SK-N-SH (cell line): ENCODE measurements around the gene TMEM44. TPM values are rescaled to one million over a fixed set of nuclear protein-coding genes. Genes with fewer than 3 reads are reported as not detected.

ENCODE experiments used
- CTCF ChIA-PET: fragments of 300-600, 350-600 bp; formaldehyde crosslinking; extraction: SDS; loops from one replicate; lab custom pipeline; 2021; lab: Yijun Ruan, JAX
- POLR2A ChIA-PET: fragments of 350-600 bp; sonication (Branson Sonifier 250); formaldehyde crosslinking; extraction: SDS; loops from one replicate; lab custom pipeline; 2020; ENCODE audit warnings: antibody characterized with exemption, inconsistent platforms; lab: Yijun Ruan, JAX
- DNase-seq: peaks from one replicate; pipeline ENCODE4 v3.0.0; 2012
- H2AFZ ChIP-seq: fragments of 200-600 bp; sonication (generic); 2 replicates; pipeline ENCODE4 v1.8.1; 2016; ENCODE audit warnings: antibody characterized with exemption, mild to moderate bottlenecking, low read depth
- H3F3A ChIP-seq: fragments of 200-600 bp; sonication (generic); replicated peaks from 2 replicates; pipeline ENCODE3; 2016; ENCODE audit warnings: antibody characterized with exemption, mild to moderate bottlenecking; ENCODE audit not compliant: insufficient read depth
- H3K27ac ChIP-seq, 2 experiments: fragments of 200-500 bp in 1 of 2; fragments of 200-600 bp in 1 of 2; sonication (Bioruptor generic) in 1 of 2; sonication (generic), shearing (Covaris generic) in 1 of 2; 2 replicates each; pipeline versions ENCODE4 v1.5.1 to v1.6.1; 2014 to 2016; ENCODE audit warnings: low read depth in 2 of 2, inconsistent platforms in 1 of 2, low read length in 1 of 2, mild to moderate bottlenecking in 1 of 2, mixed read lengths in 1 of 2
- H3K27me3 ChIP-seq: fragments of 200-600 bp; sonication (generic), shearing (Covaris generic); 2 replicates; pipeline ENCODE4 v1.6.1; 2016; ENCODE audit warnings: mixed run types; ENCODE audit not compliant: insufficient read depth
- H3K36me3 ChIP-seq, 2 experiments: fragments of 200-500 bp in 1 of 2; fragments of 200-600 bp in 1 of 2; sonication (Bioruptor generic) in 1 of 2; sonication (generic) in 1 of 2; replicated peaks in 1 of 2; 2 replicates each; pipeline versions ENCODE3 to v1.5.1; 2014 to 2016; ENCODE audit warnings: low read length in 1 of 2, mild to moderate bottlenecking in 1 of 2; ENCODE audit not compliant: insufficient read depth in 2 of 2, control insufficient read depth in 1 of 2
- H3K4me1 ChIP-seq, 2 experiments: fragments of 200-500 bp in 1 of 2; fragments of 200-600 bp in 1 of 2; sonication (Bioruptor generic) in 1 of 2; sonication (generic), shearing (Covaris generic) in 1 of 2; 2 replicates each; pipeline versions ENCODE4 v1.5.1 to v1.6.1; 2014 to 2016; ENCODE audit warnings: low read depth in 1 of 2, low read length in 1 of 2, mixed run types in 1 of 2; ENCODE audit not compliant: insufficient read depth in 2 of 2, control insufficient read depth in 1 of 2
- H3K4me2 ChIP-seq: fragments of 200-600 bp; sonication (generic), shearing (Covaris generic); 2 replicates; pipeline ENCODE4 v1.6.1; 2017; ENCODE audit warnings: mixed run types
- H3K4me3 ChIP-seq, 2 experiments: fragments of 200-500 bp in 1 of 2; fragments of 200-600 bp in 1 of 2; sonication (Bioruptor generic) in 1 of 2; sonication (generic), shearing (Covaris generic) in 1 of 2; 2 replicates each; pipeline versions ENCODE4 v1.5.1 to v1.8.1; 2014 to 2016; ENCODE audit warnings: low read depth in 2 of 2, inconsistent platforms in 1 of 2, low read length in 1 of 2, mild to moderate bottlenecking in 1 of 2, mixed read lengths in 1 of 2, moderate library complexity in 1 of 2
- H3K79me2 ChIP-seq: fragments of 200-600 bp; sonication (generic); 2 replicates; pipeline ENCODE4 v1.8.1; 2017; ENCODE audit warnings: mild to moderate bottlenecking; ENCODE audit not compliant: insufficient read depth
- H3K9ac ChIP-seq: fragments of 200-600 bp; sonication (generic); 2 replicates; pipeline ENCODE4 v1.6.1; 2017; ENCODE audit warnings: mixed run types
- H3K9me2 ChIP-seq: fragments of 200-600 bp; sonication (generic); 2 replicates; pipeline ENCODE4 v1.6.1; 2017; ENCODE audit warnings: mixed run types
- H3K9me3 ChIP-seq: fragments of 200-600 bp; sonication (generic); 2 replicates; pipeline ENCODE4 v1.6.1; 2017; ENCODE audit warnings: mixed run types, mild to moderate bottlenecking, moderate library complexity
- H4K20me1 ChIP-seq: fragments of 200-600 bp; sonication (generic); 2 replicates; pipeline ENCODE4 v1.6.1; 2017; ENCODE audit warnings: mild to moderate bottlenecking, mixed run types; ENCODE audit not compliant: insufficient read depth
- CHD2 ChIP-seq: fragments of 150-350 bp; IDR thresholded peaks from 2 replicates; pipeline ENCODE4 v1.6.1; 2018; ENCODE audit warnings: low read length; ENCODE audit not compliant: partially characterized antibody
- GATA2 ChIP-seq: sonication (generic); formaldehyde crosslinking; IDR thresholded peaks from 2 replicates; pipeline ENCODE4 v1.5.0; 2020; ENCODE audit warnings: mild to moderate bottlenecking, missing genetic modification reagents
- JUND ChIP-seq: IDR thresholded peaks from 2 replicates; pipeline ENCODE4 v1.4.0; 2012
- MXI1 ChIP-seq: IDR thresholded peaks from 2 replicates; pipeline ENCODE4 v1.6.1; 2012; ENCODE audit warnings: mild to moderate bottlenecking, low read depth, low read length, improper control_type of control experiment
- NFIC ChIP-seq: IDR thresholded peaks from 2 replicates; pipeline ENCODE4 v1.4.0; 2012; ENCODE audit warnings: borderline replicate concordance
- NRF1 ChIP-seq: IDR thresholded peaks from 2 replicates; pipeline ENCODE4 v1.6.1; 2012; ENCODE audit warnings: low read depth, mild to moderate bottlenecking, low read length
- POLR2AphosphoS5 ChIP-seq: IDR thresholded peaks from 2 replicates; pipeline ENCODE4 v1.6.1; 2012; ENCODE audit warnings: low read depth, low read length
- RFX5 ChIP-seq: IDR thresholded peaks from 2 replicates; pipeline ENCODE4 v1.6.1; 2012; ENCODE audit warnings: mild to moderate bottlenecking, improper control_type of control experiment, low read length
- RXRA ChIP-seq: IDR thresholded peaks from 2 replicates; pipeline ENCODE4 v1.4.0; 2012; ENCODE audit warnings: low read depth, mild to moderate bottlenecking, borderline replicate concordance
- TCF12 ChIP-seq: IDR thresholded peaks from 2 replicates; pipeline ENCODE4 v1.4.0; 2012
- YY1 ChIP-seq: IDR thresholded peaks from 2 replicates; pipeline ENCODE4 v1.4.0; 2012; ENCODE audit warnings: low read depth, mild to moderate bottlenecking
- WGBS: methylation state at CpG from one replicate; pipeline ENCODE4 v1.1.6; 2017; ENCODE audit warnings: low lambda C conversion rate; 5-methylcytosine and 5-hydroxymethylcytosine counted together
- polyA plus RNA-seq, 3 experiments: library from polyadenylated mRNA; depleted of rRNA; stranded (reverse); fragments of >200 nt; gene quantifications; 2 replicates each; pipeline ENCODE4 v1.2.3, GENCODE V29; 2012
- TF ChIP-seq, protein P1 (sequence below): fragments of 150-350 bp; IDR thresholded peaks from 2 replicates; pipeline ENCODE4 v1.6.1; 2016; ENCODE audit warnings: mild to moderate bottlenecking, low read depth, low read length
- TF ChIP-seq, protein P2 (sequence below): fragments of 150-350 bp; IDR thresholded peaks from 2 replicates; pipeline ENCODE4 v1.6.1; 2017; ENCODE audit warnings: antibody characterized with exemption, low read length, low read depth, borderline replicate concordance
- TF ChIP-seq, protein P3 (sequence below): IDR thresholded peaks from 2 replicates; pipeline ENCODE4 v1.4.0; 2012; ENCODE audit warnings: low read depth, borderline replicate concordance
- TF ChIP-seq, protein P4 (sequence below): IDR thresholded peaks from 2 replicates; pipeline ENCODE4 v1.4.0; 2012; ENCODE audit warnings: low read depth
- TF ChIP-seq, protein P5 (sequence below): IDR thresholded peaks from 2 replicates; pipeline ENCODE4; 2012
- TF ChIP-seq, protein P6 (sequence below): fragments of 200-600 bp; sonication (generic); IDR thresholded peaks from 2 replicates; pipeline ENCODE4 v1.6.1; 2017; ENCODE audit warnings: antibody characterized with exemption, mild to moderate bottlenecking, moderate library complexity
- TF ChIP-seq, protein P7 (sequence below): IDR thresholded peaks from 2 replicates; pipeline ENCODE4 v1.4.0; 2012; ENCODE audit warnings: low read depth, borderline replicate concordance

TMEM44 gene
- polyA plus RNA-seq, 1 of the 3 experiments (the other 2 are of a cell fraction), result 22.6 TPM

DNA sequence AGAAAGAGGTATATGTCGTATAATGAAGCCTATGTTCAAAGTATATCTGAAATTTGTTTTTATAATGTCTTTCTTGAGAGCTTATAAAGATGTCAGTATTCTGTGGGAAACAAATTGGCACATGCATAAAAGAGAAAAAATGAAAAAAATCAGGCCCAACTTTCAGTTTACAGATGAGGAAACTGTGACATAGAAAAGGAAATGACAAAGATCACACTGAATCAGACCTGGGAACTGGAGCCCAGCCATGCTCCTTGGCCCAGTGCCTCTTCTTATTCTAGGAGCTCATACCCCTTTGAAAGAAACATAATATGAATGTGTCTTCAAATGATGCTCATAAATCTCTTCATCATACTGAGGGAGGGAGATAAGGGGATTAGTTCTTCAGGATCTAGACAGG lies 48.4 kb downstream of the TMEM44 start:
- H3K9ac ChIP-seq, result peak overlapping the region; percentile 90; the same call in 1 of the 2 replicates
- peak overlapping the region in 1 of 2 experiments; percentile 73; a peak in 2 of 4 replicates for H3K4me3 ChIP-seq
- H3K79me2 ChIP-seq, result peaks cover 21% of the 10 kb centered on the region
- no peaks in the 10 kb centered on the region for H4K20me1 ChIP-seq
- no peaks in the 10 kb centered on the region for H3K9me2 ChIP-seq
- peak overlapping the region; percentile 91 for H3K4me2 ChIP-seq
- 91% methylated on average over 1 of the region's 1 CpG for WGBS
- no peak for TF ChIP-seq JUND
- TF ChIP-seq, protein P1, sequence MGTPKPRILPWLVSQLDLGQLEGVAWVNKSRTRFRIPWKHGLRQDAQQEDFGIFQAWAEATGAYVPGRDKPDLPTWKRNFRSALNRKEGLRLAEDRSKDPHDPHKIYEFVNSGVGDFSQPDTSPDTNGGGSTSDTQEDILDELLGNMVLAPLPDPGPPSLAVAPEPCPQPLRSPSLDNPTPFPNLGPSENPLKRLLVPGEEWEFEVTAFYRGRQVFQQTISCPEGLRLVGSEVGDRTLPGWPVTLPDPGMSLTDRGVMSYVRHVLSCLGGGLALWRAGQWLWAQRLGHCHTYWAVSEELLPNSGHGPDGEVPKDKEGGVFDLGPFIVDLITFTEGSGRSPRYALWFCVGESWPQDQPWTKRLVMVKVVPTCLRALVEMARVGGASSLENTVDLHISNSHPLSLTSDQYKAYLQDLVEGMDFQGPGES, result no peak
- TF ChIP-seq POLR2AphosphoS5, result 0 out of 2 replicates have a peak, but pooled peaks have one; percentile 17
- peak; percentile 70 for TF ChIP-seq NFIC
- H3K36me3 ChIP-seq, result peaks cover 0 to 18% of the 10 kb centered on the region in 2 experiments
- POLR2A ChIA-PET, result interaction anchor here (0.8 kb wide), 1 partner anchor 117 kb away, joined by 3 read pairs; no protein-coding TSS in a partner anchor
- peaks cover 44% of the 10 kb centered on the region for H3F3A ChIP-seq
- CTCF ChIA-PET, result interaction anchor here (0.6 to 1.1 kb wide), 4 partner anchors 10 to 937 kb away, joined by 3 to 6 read pairs (median 4); partner anchors contain the start of gene TMEM44
- no peaks in the 10 kb centered on the region for H3K9me3 ChIP-seq
- H2AFZ ChIP-seq, result no peak overlapping the region
- H3K27me3 ChIP-seq, result no peaks in the 10 kb centered on the region
- H3K4me1 ChIP-seq, result peaks cover 6 to 10% of the 10 kb centered on the region in 2 experiments; a peak in 2 of 4 replicates
- DNase-seq, result no peak
- peak overlapping the region in 1 of 2 experiments; percentile 91; a peak in 2 of 4 replicates for H3K27ac ChIP-seq

DNA sequence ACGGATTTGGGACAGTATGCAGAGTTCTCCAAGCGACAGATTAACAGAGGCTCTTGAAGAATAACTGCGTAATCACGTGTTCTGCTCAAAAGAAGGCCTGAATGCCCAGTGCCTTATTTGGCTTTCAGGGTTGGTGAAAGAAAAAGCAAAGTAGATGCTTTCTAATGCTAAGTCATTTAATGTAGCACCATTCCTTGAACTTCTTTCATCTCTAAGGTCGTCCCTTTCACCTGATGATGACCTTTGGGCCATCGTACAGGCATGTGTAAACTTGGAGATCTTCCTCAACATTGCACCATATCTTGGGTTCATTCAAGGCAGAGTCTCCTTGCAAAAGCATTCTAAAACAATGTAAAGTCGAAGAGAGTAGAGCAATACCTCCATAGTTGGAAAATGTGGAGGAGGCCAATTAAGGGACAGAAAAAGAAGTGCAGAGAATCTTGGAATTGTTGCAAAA lies 48.9 kb downstream of the TMEM44 start:
- Histone ChIP-seq H3K4me2 (peak overlapping the region; percentile 91), H3K4me1 (peaks cover 6 to 10% of the 10 kb centered on the region in 2 experiments; a peak in 3 of 4 replicates), H3K9me2 (no peaks in the 10 kb centered on the region), H3K36me3 (peaks cover 0 to 13% of the 10 kb centered on the region in 2 experiments), H3K9me3 (no peaks in the 10 kb centered on the region), H3K79me2 (peaks cover 21% of the 10 kb centered on the region), H3F3A (peaks cover 44% of the 10 kb centered on the region), H3K9ac (peak overlapping the region; percentile 90), H3K4me3 (peak overlapping the region; percentile 73 to 78), H2AFZ (no peak overlapping the region), H3K27ac (peak overlapping the region; percentile 67 to 91; a peak in 3 of 4 replicates), H3K27me3 (no peaks in the 10 kb centered on the region)
- CTCF ChIA-PET, result interaction anchor here (0.6 to 1.1 kb wide), 2 partner anchors 10 to 938 kb away, joined by 4 read pairs; no protein-coding TSS in a partner anchor
- POLR2A ChIA-PET, result interaction anchor here (0.8 to 1.3 kb wide), 2 partner anchors 10 to 14 kb away, joined by 3 to 4 read pairs; no protein-coding TSS in a partner anchor
- no peak for DNase-seq
- WGBS, result 2% methylated on average over 7 of the region's 7 CpGs
- TF ChIP-seq RFX5, result no peak
- TF ChIP-seq, protein P2, sequence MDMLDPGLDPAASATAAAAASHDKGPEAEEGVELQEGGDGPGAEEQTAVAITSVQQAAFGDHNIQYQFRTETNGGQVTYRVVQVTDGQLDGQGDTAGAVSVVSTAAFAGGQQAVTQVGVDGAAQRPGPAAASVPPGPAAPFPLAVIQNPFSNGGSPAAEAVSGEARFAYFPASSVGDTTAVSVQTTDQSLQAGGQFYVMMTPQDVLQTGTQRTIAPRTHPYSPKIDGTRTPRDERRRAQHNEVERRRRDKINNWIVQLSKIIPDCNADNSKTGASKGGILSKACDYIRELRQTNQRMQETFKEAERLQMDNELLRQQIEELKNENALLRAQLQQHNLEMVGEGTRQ, result no peak
- no peak for TF ChIP-seq GATA2
- TF ChIP-seq, protein P3, sequence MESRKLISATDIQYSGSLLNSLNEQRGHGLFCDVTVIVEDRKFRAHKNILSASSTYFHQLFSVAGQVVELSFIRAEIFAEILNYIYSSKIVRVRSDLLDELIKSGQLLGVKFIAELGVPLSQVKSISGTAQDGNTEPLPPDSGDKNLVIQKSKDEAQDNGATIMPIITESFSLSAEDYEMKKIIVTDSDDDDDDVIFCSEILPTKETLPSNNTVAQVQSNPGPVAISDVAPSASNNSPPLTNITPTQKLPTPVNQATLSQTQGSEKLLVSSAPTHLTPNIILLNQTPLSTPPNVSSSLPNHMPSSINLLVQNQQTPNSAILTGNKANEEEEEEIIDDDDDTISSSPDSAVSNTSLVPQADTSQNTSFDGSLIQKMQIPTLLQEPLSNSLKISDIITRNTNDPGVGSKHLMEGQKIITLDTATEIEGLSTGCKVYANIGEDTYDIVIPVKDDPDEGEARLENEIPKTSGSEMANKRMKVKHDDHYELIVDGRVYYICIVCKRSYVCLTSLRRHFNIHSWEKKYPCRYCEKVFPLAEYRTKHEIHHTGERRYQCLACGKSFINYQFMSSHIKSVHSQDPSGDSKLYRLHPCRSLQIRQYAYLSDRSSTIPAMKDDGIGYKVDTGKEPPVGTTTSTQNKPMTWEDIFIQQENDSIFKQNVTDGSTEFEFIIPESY, result no peak
- TF ChIP-seq, protein P4, sequence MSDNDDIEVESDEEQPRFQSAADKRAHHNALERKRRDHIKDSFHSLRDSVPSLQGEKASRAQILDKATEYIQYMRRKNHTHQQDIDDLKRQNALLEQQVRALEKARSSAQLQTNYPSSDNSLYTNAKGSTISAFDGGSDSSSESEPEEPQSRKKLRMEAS, result peak; percentile 35; the same call in 1 of the 2 replicates
- TF ChIP-seq MXI1, result no peak
- TF ChIP-seq, protein P5, sequence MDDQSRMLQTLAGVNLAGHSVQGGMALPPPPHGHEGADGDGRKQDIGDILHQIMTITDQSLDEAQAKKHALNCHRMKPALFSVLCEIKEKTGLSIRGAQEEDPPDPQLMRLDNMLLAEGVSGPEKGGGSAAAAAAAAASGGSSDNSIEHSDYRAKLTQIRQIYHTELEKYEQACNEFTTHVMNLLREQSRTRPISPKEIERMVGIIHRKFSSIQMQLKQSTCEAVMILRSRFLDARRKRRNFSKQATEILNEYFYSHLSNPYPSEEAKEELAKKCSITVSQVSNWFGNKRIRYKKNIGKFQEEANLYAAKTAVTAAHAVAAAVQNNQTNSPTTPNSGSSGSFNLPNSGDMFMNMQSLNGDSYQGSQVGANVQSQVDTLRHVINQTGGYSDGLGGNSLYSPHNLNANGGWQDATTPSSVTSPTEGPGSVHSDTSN, result no peak
- no peak for TF ChIP-seq YY1
- TF ChIP-seq RXRA, result no peak
- TF ChIP-seq TCF12, result no peak
- TF ChIP-seq NRF1, result no peak
- TF ChIP-seq, protein P6, sequence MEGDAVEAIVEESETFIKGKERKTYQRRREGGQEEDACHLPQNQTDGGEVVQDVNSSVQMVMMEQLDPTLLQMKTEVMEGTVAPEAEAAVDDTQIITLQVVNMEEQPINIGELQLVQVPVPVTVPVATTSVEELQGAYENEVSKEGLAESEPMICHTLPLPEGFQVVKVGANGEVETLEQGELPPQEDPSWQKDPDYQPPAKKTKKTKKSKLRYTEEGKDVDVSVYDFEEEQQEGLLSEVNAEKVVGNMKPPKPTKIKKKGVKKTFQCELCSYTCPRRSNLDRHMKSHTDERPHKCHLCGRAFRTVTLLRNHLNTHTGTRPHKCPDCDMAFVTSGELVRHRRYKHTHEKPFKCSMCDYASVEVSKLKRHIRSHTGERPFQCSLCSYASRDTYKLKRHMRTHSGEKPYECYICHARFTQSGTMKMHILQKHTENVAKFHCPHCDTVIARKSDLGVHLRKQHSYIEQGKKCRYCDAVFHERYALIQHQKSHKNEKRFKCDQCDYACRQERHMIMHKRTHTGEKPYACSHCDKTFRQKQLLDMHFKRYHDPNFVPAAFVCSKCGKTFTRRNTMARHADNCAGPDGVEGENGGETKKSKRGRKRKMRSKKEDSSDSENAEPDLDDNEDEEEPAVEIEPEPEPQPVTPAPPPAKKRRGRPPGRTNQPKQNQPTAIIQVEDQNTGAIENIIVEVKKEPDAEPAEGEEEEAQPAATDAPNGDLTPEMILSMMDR, result no peak
- no peak for TF ChIP-seq CHD2
- TF ChIP-seq, protein P7, sequence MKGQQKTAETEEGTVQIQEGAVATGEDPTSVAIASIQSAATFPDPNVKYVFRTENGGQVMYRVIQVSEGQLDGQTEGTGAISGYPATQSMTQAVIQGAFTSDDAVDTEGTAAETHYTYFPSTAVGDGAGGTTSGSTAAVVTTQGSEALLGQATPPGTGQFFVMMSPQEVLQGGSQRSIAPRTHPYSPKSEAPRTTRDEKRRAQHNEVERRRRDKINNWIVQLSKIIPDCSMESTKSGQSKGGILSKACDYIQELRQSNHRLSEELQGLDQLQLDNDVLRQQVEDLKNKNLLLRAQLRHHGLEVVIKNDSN, result peak; percentile 22; the same call in 1 of the 2 replicates
- TF ChIP-seq, all 33 proteins: peak for 2
- no peaks in the 10 kb centered on the region for H4K20me1 ChIP-seq
